ENCODE measurements around the gene ABHD3.
A peak's percentile ranks its signal among the peaks of the same experiment; 100 is the strongest.
"Not testable (repeated sequence)": the region's sequence is repeated elsewhere in the genome, so short reads cannot be mapped to it uniquely, and the experiment has no call there.

ABHD3 gene

DNA sequence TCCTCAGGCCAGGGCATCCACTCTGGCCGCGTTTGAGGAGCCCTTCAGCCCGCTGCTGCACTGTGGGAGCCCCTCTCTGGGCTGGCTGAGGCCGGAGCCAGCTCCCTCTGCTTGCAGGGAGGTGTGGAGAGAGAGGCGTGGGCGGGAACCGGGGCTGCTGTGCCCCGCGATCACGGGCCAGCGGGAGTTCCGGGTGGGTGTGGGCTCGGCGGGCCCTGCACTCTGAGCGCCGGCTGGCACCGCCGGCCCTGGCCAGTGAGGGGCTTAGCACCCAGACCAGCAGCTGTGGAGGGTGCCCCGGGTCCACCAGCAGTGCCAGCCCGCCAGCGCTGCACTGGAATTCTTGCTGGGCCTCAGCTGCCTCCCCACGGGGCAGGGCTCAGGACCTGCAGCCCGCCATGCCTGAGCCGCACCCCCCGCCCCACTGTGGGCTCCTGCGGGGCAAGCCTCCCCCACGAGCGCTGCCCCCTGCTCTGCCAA lies 1.9 kb upstream of the ABHD3 start:
- DNase-seq (ENCODE audit: insufficient read length, low spot score): no peak
- FAIRE-seq: no peak

DNA sequence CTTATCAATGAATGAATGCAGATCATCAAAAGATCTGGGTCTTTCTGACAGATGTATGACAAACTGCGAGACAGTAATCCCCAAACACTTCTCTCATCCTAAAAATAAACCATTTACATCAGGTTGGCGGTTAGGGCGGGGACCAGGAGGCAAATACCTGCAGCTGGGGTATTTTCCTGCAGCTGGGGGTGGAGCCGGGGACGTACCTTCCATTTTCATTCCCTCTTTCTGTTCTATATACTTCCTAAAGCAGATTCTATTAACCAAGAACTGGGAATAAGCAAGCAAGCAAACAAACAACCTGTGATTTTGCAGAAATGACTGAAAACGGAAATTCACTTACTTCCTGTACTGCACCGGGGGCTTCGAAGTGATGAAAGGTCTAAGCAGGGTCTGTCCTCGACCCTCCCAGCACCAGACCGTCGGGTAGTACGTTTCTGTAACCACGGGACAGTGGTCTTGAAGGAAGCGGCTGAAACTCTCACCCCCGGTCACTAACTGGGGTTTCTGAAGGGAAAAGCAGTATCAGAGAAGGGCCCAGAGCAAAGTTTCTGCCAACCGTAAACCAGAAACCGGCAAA lies 1.2 kb downstream of the ABHD3 start:
- FAIRE-seq (no peak), DNase-seq (ENCODE audit: insufficient read length, low spot score) (peak; percentile 10)

DNA sequence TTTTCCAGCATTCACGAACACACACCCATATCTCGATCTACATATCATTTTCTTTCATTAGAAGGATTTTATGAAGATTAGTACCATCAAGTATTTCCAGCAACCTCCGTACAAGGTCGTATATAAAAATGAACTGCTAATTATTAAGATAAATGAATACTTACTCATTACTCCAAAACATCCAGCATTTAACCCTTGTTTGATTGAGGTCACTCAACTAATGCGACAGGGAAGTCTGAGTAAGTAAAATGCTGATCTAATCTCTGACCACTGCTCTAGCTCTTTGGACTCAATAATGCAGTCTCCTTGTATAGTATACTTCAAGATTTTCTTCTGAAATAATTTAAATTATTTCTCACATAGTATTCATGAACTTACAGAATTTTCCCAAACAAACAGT lies 2.0 kb downstream of the ABHD3 start:
- no peak for FAIRE-seq
- DNase-seq (ENCODE audit: insufficient read length, low spot score): no peak

DNA sequence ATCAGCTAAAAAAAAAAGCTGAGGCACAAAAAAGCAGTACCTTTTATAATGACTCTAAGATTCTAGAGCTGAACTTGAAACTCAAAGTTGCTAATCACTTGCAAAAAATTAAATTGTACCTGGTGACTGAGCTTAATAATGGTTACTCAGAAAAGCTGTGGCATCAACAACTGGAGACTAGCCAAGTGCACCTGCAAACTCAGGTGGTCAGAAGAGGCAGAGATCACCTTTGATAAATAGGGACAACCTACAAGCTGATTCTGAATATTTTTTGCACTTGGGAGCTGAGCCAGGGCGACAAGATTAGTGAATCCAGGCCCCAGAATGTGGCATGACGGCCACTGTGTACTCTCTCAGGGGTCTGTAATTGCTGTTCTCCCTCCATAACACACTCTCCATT lies 3.0 kb downstream of the ABHD3 start:
- no peak for FAIRE-seq
- no peak for DNase-seq (ENCODE audit: insufficient read length, low spot score)

DNA sequence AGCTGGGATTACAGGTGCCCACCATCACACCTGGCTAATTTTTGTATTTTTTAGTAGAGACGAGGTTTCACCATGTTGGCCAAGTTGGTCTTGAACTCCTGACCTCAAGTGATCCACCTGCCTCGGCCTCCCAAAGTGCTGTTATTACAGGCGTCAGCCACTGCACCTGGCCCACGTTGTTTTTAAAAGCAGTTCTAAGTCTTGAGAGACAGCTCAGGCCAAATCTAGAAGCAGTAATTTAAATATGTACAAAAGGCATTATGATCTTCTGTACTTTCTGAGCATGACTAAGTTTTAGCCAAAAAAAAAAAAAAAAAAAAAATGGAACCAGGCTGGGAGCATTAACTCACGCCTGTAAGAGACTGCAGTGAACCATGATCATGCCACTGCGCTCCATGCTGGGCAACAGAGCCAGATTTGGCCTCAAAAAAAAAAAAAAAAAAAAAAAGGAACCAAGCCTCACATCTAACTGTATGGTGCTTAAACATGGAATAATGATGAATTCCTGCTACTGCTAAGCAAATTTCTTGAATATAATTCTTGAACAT lies 4.0 kb downstream of the ABHD3 start:
- no peak for FAIRE-seq
- no peak for DNase-seq (ENCODE audit: insufficient read length, low spot score)

DNA sequence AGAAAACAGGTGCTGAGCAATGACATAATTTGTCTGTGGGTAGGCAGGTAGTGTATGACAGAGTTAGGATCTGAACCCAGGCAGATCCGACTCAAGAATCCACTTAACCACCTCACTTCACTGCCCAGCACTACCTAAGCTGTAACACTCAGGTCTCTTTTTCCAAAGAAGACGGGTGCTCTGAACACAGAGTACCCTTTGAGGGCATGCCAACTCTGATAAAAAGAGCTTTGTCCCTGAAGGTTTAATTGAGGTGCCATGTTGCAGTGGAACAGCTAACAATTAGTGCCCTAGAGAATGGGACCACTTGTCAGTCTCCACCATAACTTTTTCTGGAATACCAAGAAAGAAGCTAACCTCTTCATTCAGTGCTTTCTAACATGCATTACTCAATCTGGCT lies 11.3 kb downstream of the ABHD3 start:
- DNase-seq (ENCODE audit: insufficient read length, low spot score): no peak
- FAIRE-seq: peak; percentile 4

DNA sequence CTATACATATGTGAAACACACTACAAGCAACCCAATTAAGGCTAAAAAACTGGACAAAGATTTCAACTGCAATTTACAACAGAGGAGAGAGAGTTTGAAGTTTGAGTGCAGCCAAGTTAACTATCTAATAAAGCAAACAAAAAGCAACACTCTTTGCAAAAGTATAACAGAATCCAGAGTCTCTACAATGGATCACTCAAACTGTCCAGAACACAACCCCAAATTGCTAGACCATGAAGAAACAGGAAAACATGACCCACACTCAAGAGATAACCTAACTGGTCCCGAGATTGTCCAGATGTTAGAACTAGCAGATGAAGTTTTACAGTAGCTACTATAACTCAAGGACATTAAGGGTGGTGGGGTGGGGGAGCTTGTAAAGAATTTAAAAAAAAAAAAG lies 14.8 kb downstream of the ABHD3 start:
- no peak for FAIRE-seq

DNA sequence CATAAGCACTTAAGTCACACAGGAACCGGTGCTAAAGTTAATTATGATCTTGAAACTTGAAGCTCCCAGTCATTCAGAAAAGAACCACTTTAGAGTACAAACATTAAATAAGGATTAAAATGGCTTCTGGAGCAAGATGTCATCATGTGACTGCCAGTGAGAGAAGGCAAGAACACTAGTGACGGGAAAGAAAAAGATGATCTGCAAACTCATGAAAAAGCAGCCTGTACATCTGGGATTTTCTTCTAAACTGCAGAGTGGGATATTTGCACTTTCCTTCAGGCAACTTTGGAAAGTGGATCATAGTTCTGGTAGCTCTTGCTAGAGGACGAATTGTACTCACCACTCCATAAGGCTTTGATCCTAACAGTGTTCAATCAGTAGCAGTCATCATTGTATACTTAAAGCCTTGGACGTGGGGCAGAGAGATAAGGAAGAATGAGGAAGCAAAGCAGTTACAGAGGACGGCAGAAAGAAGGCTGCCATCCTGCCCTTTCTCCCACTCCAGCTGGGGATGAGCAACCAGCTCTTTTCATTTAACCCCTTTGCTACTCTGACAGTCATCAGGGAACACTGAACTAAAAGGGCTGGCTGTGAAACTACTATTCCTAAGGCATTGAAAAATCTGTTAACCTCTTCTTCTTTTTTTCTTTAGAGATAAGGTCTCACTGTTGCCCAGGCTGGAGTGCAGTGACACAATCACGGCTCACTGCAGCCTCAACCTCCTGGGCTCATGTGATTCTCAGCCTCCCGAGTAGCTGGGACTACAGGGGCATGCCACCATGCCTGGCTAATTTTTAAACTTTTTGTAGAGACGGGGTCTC lies 18.1 kb downstream of the ABHD3 start:
- no peak for FAIRE-seq
- DNase-seq (ENCODE audit: insufficient read length, low spot score): no peak

More for the DNA sequence above, 14.8 kb downstream of the ABHD3 start:
- no peak for DNase-seq (ENCODE audit: insufficient read length, low spot score)

DNA sequence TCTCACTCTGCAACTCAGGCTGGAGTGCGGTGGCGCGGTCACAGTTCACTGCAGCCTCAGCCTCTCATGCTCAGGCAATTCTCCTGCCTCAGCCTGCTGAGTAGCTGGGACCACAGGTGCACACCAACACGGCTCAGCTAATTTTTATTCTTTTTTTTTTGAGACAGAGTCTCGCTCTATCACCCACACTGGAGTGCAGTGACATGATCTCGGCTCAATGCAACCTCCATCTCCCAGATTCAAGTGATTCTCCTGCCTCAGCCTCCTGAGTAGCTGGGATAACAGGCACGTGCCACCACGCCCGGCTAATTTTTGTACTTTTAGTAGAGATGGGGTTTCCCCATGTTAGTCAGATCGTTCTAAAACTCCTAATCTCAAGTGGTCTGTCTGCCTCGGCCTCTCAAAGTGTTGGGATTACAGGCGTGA lies 19.0 kb downstream of the ABHD3 start:
- DNase-seq (ENCODE audit: insufficient read length, low spot score); FAIRE-seq: not testable (repeated sequence)

DNA sequence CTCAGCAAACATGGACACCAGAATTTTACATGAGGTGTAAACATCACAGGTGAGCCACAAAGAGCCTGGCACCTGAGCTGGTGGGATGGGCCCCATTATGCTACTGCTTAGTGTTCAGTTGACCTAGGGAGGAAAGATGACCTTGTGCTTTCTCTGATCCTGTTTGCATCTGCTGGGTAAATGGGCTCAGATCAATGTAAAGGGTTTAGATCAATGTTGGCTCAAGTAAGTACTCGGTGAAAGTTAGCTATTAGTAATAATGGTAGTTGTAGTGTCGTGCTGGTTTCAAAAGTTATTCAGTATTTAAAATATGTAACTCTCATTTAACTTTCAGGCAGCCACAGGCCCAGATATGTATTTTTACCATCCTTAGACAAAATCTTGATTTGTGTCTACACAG lies 19.8 kb downstream of the ABHD3 start:
- no peak for FAIRE-seq
- DNase-seq (ENCODE audit: insufficient read length, low spot score): no peak

DNA sequence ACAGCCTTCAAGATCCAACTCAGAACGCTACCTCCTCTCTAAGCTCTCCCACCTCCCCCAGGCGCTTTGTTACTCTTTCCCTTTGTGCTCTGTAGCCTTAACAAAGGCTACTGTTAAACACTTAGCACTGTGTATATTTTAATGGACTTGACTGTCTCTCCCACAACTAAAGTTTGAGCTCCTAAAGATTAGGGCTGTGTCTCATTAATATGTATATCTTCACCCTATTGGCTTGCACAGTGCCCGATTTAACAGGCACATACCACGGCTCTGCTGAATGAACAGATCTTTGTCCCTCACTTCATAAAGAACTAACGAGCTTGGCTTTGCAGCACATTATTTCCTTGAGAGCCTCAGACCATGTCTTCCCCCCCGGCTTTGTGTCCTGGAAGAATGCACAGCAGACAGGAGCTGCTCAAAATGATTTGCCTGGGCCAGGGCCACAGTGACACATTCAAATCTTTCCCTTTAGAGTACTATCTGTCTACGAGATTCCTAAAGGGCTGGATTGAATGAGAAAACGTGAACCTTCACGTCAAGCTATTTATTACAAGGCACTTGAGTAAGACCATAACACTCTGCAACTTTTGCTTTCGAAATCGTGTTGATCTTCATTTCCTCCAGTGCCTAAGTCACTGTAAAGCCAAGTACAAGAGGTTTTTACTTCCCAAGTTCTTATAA lies 22.1 kb downstream of the ABHD3 start:
- DNase-seq (ENCODE audit: insufficient read length, low spot score): no peak
- FAIRE-seq: no peak

DNA sequence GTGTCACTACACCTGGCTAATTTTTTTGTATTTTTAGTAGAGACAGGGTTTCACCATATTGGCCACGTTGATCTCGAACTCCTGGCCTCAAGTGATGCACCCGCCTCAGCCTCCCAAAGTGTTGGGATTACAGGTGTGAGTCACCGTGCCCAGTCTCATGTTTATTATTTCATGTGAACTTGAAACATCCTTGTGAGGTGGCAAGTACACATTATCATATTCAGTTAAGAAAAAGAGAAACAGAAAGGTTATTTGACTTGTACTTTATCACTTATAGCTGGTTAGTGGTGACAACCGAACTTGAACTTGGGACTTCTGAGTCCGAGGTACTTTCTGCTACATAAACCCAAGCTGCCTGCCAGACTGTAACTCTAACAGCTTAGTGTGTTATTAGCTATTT lies 24.4 kb downstream of the ABHD3 start:
- no peak for FAIRE-seq

DNA sequence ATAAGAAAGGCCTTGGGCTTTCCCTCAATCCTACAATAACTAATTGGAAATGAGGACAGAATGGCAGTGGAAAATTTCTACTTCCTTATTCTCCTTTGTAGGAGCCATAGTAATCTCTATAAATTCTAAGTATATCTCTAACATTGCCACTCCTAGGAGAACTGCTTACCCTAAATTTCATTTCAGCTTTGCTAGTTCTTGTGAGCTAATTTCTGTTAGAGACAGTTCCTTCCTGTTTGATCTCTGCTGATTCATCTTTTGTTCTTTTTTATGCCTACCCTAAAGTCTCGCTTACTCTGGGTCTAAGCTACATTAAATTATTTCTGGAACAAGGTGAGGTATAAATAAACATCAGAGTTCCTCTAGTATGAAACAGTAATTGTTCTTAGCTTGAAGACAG lies 25.7 kb downstream of the ABHD3 start:
- FAIRE-seq (no peak), DNase-seq (ENCODE audit: insufficient read length, low spot score) (no peak)

More for the DNA sequence above, 24.4 kb downstream of the ABHD3 start:
- no peak for DNase-seq (ENCODE audit: insufficient read length, low spot score)

DNA sequence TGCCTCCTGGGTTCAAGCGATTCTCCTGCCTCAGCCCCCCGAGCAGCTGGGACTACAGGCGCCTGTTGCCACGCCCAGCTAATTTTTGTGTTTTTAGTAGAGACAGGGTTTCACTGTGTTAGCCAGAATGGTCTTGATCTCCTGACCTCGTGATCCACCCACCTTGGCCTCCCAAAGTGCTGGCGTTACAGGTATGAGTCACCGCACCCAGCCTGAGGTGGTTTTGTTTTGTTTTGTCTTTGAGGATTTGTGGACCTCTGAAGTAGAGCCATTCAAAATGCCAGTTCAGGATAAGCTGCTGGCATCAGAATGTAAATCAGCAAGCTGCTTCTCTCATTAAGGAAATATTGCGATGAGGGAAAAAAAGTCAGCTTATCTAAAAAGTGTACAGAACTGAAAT lies 29.2 kb downstream of the ABHD3 start:
- not testable (repeated sequence) for DNase-seq (ENCODE audit: insufficient read length, low spot score); FAIRE-seq

DNA sequence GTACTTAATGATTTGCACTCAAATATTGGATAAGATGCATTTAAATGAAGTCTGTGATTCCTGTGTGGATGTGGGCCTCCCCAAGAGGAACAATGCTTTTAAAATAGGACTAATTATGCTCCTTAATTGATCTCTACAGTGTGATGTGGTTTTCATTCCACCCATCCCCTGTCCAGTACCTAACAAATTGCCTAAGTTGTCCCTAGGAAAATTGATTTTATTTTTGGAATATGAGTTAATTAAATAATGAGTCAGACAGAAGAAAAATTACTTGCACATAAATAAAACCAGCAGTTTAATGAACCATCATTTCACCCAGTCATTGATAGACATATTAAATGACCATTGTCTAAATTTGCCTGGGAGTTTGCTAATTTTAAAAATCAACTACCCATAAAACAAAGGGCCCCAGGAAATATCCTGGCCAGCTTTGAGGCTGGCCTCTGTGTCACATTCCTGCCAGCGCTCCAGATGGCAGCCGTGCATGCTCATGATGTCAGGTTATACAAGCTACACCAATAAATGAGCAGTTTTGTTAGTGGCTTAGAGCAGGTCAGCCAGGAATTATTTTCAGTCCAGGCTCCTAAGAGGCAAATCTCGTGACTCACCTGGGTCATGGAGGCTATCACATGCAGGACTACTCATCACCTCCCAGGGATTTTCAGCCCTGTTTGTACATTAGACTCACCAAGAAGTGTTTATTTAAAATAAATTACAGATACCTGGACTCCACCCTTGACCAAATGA lies 31.9 kb downstream of the ABHD3 start:
- no peak for FAIRE-seq

DNA sequence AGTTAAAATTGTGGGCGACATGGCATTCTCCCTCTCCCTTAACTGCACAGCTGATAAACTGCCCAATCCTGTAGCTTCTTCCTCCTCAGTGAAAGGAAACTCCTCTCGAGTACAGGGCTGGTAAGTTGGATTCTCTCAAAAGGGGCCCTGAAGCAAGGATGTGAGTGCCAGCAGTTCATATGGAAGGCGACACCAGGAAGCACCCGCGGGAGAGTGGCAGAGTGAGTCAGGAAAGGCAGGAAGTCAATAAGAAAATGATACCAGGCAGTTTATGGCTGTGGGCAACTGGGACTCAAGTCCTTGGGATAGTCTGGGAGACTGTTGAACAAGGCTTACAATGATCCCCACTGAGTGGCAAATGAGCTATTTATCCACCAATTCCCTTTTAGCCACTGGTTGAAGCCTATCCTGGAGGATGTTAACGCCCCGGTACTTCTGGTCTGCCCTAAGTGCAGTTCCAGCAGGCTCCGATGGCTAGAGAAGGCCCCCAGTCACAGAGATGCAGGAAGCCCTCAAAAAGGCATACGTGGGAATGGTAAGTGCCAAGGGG lies 34.8 kb downstream of the ABHD3 start:
- DNase-seq (ENCODE audit: insufficient read length, low spot score) (peak; percentile 51), FAIRE-seq (no peak)

More for the DNA sequence above, 31.9 kb downstream of the ABHD3 start:
- peak; percentile 49 for DNase-seq (ENCODE audit: insufficient read length, low spot score)

DNA sequence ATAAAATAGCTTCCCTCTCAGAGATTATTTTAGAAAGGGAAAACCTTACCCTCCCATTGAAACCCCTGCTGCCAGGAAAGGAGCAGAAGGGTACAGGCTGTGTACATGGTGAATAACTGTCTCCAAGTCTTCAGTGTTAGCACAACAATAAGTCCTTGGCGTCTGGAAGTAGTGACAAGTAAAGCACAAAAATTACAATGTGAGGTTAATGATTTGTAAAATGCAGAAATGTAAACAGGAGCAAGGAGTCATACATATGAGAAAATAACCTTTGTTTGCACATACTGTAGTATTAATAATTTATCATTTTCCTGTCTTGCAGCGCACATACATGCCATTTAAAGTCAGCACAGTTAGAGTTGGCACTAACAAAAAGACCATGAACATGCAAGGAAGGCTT lies 40.5 kb downstream of the ABHD3 start:
- DNase-seq (ENCODE audit: insufficient read length, low spot score): no peak
- no peak for FAIRE-seq

DNA sequence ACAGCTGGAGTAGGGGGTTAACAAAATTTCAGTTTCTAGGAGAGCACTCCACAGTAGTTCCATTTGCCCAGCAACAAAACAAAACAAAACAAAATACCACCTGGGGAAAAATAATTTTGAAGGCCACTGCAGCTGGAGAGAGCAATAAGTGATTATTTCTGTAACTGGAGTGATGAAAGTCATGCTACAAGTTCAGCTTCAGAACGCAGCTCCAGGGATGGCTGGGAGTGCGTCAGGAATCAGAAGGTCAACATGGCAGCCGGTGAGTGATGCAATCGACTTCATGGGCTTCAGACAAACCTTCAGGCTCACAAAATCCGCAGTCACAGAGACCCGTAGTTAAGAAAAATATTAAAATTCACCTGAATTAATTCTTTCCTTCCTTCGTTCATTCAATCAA lies 41.0 kb downstream of the ABHD3 start:
- DNase-seq (ENCODE audit: insufficient read length, low spot score): no peak
- no peak for FAIRE-seq

DNA sequence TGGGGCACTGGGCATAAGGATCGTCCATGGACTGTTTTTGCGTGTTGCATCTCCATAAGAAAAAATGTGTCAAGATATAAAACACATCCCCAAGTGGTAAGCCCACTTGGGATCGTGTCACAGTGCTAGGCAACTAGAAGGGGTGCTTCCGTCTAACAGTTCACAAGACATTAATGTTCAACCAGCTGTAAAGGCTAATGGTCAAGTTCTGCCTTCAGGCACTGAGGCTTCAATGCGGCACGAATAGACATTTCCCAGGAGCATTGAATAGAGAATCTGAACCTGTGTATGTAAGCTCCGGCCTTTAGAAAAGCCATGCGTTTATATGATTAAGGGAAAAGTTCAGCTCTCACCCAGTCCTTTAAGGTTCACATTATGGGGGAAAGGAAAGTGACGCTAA lies 42.0 kb downstream of the ABHD3 start:
- FAIRE-seq: no peak
- no peak for DNase-seq (ENCODE audit: insufficient read length, low spot score)

DNA sequence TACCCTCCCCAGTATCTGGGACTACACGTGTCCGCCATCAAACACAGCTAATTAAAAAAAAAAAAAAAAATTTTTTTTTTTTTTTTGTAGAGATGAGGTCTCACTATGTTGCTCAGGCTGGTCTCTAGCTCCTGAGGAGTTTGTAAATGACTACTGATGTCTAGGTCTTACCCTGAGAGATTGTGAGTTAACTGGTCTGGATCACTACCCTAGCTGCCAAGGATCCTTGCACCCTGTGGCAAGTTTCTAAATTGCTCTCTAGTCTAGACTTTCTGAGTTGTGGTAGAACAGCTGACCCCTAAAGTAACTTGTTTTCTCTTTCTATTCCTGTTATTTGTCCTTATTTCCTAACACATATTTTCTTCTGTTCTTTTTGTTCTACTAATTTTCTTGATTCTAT lies 44.5 kb downstream of the ABHD3 start:
- FAIRE-seq (no peak), DNase-seq (ENCODE audit: insufficient read length, low spot score) (no peak)
